Head of caudate nucleus (tissue), 42 donors: ENCODE measurements around the gene ESR2.
"Not testable (repeated sequence)": the region's sequence is repeated elsewhere in the genome, so short reads cannot be mapped to it uniquely, and the experiment has no call there.

Experiments
- DNase-seq, 42 donors: peaks; one replicate each; pipeline versions ENCODE4 v3.0.0 to v3.0.0-alpha.2; 2020 to 2021; ENCODE audit warnings: mixed read lengths in 7 of 42
- intact Hi-C: fragments of 100-400 bp; cut with DNase I; formaldehyde crosslinking; loops from one replicate; pipeline ENCODE4 v1.15.0; 2022

ESR2 gene

DNA sequence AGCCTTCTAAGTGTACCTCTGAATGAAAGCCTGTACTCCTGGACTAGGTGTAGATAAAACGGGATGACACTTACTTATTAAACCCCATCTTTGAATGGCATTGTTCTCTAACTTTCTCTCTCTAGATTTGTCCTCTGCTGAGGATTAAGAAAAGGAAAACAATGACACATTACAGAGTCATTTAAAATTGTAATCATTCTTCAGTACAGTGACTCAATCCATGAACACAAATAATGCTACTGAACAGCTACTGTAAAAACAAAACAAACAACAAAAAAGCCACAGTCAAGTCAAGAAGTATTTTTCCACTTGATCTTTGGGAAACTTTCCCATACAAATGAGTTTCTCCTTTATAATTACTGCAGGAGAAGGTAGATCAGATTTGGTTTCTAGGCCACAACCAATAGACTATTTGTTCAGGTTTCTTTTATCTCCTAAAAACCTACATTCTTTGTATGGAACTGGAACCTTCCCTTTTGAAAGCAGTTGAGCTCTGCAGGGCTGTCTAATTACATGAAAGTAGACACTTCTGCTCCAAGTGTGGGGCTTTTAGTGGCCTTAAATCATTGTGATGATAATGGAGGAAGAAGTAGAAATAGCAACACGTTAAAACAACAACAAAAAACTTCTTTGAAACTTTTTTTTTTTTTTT is 219.1 kb downstream of the ESR2 start:
- intact Hi-C loops: no loop called here
- DNase-seq: no peak

DNA sequence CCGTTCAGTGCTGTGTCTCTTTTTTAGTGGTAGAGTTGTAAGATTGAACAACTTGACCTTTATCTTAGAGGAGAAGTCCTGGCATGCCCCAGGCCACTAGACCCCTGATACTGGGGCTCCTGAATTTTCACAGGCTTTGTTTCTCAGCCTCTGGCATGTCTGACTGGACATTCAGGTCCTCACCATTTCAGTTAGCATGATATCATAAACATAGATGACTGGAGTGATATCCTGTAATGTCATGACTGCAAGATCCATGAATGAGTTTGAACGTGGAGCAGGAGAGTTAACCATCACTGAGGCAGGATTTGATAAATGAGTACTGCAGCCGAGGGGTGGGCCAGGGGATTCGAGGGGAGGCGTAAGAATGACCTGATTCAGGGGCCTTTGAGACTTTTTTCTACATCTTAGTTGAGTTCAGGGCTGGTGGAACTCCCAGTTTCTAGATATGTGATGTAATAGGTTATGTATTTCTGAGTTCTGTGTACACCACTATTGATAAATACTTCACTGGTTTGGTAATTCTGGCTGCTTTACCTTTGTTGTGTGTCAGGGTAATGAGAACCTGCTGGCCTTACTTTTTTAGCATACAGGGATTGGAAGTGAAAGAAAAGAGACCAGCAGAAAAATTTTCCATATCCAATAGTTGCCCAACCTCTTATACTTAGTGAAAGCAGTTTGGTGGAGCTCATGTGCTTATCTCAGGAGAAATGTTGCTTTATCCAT is 224.4 kb downstream of the ESR2 start:
- intact Hi-C loops: no loop called here
- no peak for DNase-seq

- intact Hi-C loops: no loop called here
- DNase-seq: no peak
Observed at GRCh38 chr14:64064447-64064846, 229.7 kb downstream of the ESR2 start.

DNA sequence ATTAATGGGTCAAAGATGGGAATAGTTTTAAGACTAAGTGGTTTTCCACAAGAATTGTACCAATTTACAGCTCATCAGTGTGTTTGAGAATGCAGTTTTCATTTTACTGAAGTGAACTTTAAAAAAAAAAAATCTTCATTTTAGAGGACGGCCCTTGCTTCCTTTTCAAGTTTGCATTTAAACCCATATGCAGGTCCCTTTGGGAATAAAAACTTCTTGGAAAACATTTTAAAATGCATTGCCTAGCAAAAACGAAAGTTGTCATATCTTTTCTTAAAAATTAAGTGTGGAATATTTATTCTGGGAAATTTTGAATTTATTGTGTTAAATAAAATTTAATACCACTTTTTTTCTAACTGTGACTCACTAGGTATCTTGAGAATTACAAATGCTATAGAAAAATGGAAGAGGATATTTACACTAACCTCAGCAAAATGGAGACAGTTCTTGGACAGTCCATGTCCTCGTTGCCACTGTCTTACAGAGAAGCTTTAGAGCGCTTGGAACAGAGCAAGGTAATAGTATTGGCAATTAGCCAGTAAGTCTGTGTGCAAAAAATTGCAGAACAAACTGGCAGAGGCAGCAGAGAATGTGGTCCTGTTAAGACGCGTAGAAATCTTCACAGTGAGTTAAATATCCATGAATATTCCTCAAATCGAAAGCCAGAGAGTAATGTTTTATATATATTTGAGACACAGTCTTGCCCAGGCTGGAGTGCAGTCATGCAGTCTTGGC is 231.6 kb downstream of the ESR2 start:
- no peak for DNase-seq
- intact Hi-C loops: no loop called here

GRCh38 chr14:64061706-64062105 is 232.5 kb downstream of the ESR2 start:
- intact Hi-C loops: no loop called here

GRCh38 chr14:64061115-64061514 is 233.1 kb downstream of the ESR2 start:
- intact Hi-C loops: no loop called here
- DNase-seq: no peak

More at GRCh38 chr14:64061706-64062105, 232.5 kb downstream of the ESR2 start:
- DNase-seq: no peak

GRCh38 chr14:64060648-64061096 is 233.5 kb downstream of the ESR2 start:
- no peak for DNase-seq

DNA sequence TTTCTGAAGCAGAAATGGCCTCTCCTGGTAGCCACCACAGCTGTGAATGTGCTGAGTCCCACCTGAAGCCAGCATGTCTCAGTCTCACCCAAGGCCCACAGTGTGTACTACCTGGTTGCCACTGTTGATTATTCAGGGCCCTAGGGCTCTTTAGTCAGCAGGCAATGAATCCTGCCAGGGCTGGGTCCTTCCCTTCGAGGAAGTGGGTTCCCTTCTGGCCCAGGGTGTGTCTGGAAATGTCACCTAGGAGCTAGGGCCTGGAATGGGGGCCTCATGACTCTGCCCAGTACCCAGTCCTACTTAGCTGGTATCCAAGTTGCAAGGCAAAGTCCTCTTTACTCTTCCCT is 234.0 kb downstream of the ESR2 start:
- intact Hi-C loops: no loop called here
- DNase-seq: no peak

More at GRCh38 chr14:64060648-64061096, 233.5 kb downstream of the ESR2 start:
- intact Hi-C loops: no loop called here

DNA sequence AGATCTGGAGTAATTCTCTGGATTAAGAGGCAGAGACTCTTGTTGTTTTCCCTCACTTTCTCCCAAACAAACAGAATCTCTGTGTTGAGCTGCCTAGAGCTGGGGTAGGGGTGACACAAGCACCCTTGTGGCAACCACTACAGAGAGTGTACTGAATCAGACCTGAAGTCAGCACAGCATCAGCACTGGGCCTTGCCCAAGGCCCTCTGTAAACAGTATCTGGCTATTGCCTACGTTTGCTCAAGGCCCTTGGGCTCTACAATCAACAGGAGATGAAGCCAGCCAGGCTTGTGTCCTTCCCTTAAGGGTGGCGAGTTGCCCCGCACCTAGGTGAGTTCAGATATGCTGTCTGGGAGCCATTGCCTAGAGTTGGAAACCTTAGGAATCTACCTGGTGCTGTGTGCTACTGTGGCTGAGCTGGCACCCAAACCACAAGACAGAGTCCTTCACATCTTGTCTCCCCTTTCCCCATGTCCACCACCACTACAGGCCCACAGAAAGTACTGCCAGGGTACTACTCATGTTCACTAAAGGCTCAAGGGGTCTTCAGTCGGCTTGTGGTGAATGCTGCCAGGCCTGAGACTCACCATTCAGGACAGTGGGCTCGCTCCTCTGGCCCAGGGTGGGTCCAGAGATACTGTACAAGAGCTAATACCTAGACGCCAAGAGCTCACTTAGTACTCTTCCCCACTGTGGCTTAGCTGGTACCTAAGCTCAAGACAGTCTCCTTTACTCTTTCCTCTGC is 234.5 kb downstream of the ESR2 start:
- intact Hi-C loops: no loop called here
- DNase-seq: no peak

- DNase-seq: no peak
- intact Hi-C loops: no loop called here
Observed at GRCh38 chr14:64053694-64054669, 240.2 kb downstream of the ESR2 start.

- DNase-seq: no peak
- intact Hi-C loops: no loop called here
Observed at GRCh38 chr14:64049616-64050381, 244.4 kb downstream of the ESR2 start.

DNA sequence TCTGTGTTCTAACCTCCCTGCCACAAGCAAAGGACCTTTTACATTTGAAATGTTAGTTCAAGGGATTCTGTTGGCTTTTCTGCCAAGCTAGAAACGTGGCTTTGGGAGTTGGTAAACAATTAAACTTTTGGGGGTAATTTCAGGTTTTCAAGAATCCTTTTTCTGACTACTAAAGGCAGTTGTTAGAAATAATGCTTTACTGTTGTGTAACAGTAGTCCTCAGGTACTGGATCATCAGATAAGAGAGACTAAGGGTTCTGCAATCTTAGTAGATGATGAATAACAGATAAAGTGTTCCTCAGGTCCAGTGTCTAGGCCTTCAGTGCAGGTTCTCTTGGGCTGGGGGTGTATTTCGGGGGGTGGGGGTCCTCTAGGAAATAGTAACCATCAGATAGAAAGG is 249.1 kb downstream of the ESR2 start:
- intact Hi-C loops: no loop called here
- no peak for DNase-seq

DNA sequence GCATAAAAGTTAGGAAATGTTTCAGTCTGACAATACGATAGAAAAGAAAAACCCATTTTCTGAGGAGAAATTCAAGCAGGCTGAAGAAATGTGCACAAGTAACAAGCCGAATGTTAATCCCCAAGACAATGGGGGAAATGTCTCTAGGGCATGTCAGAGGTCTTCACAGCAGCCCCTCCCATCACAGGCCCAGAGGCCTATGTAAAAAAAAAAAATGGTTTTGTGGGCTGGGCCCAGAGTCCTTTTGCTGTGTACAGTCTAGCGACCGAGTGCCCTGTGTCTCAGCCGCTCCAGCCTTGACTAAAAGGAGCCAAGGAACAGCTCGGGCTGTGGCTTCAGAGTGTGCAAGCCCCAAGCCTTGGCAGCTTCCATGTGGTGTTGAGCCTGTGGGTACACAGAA is 250.9 kb downstream of the ESR2 start:
- intact Hi-C loops, DNase-seq: not testable (repeated sequence)

- intact Hi-C loops: no loop called here
- DNase-seq: no peak
Observed at GRCh38 chr14:64040044-64040443, 254.1 kb downstream of the ESR2 start.

DNA sequence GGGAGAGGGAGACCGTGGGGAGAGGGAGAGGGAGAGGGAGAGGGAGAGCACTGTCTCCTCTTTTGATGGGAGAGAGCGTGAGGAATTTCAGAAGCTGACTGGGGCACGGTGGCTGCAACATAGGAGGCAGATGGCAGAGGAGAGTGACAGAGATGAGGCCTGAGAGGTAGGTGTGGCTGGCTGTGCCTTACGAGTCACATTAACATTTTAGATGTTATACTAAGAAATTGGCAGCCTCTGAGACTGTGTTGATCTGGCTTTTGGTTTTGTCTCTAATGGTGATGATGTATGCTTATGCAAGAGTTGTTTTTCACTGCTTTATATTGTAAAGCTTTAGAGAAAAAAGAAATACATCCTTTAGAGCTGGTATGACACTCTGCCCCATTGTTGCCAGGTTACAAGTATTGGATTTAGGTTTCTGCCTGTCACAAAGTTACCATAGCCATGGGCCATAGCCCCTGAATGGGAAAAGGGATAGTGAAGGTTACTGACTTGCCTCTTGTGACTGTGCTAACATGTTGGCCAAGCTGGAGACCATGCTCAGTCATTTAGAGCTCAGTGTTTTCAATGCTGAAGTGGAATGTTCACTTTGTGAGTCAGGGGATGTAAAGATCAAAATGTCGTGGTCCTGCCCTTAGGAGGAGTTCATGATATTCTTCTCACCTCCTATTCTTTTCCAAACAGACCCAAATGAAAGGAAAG is 255.2 kb downstream of the ESR2 start:
- intact Hi-C loops: no loop called here
- DNase-seq: no peak

GRCh38 chr14:64037869-64038745 is 256.1 kb downstream of the ESR2 start:
- DNase-seq, intact Hi-C loops: not testable (repeated sequence)
